Breast epithelium (tissue), 4 donors: ENCODE data around the gene ZNF639. TPM values are rescaled to one million over a fixed set of nuclear protein-coding genes. Genes with fewer than 3 reads are reported as not detected.

ENCODE experiments used
- DNase-seq, 2 donors: peaks; one replicate each; pipeline ENCODE4 v3.0.0-alpha.2; 2019; ENCODE audit warnings: low spot score in 2 of 2
- H3K27ac ChIP-seq, 2 donors: fragments of 200-600 bp; sonication (generic) in 1 of 2; one replicate each; pipeline ENCODE4 v1.5.1; 2016 to 2019; ENCODE audit warnings: mild to moderate bottlenecking in 1 of 2
- H3K27me3 ChIP-seq, 2 donors: fragments of 200-600 bp; sonication (generic) in 1 of 2; one replicate each; pipeline versions ENCODE4 v1.5.1 to v1.6.0; 2017 to 2019; ENCODE audit warnings: control low read depth in 1 of 2, mild to moderate bottlenecking in 1 of 2
- H3K36me3 ChIP-seq: fragments of 200-600 bp; one replicate; pipeline ENCODE4 v1.5.1; 2019
- H3K4me1 ChIP-seq, 2 donors: fragments of 200-600 bp; sonication (generic); one replicate each; pipeline ENCODE4 v1.5.1; 2016 to 2019; ENCODE audit warnings: control low read depth in 1 of 2
- H3K4me3 ChIP-seq, 3 donors: fragments of 200-600 bp; sonication (generic); 1 replicate in 2 of 3; 2 replicates in 1 of 3; pipeline ENCODE4 v1.5.1; 2016 to 2019; ENCODE audit warnings: mild to moderate bottlenecking in 3 of 3, moderate library complexity in 2 of 3
- H3K9me3 ChIP-seq, 2 donors: fragments of 200-600 bp; sonication (generic) in 1 of 2; one replicate each; pipeline ENCODE4 v1.5.1; 2016 to 2019; ENCODE audit warnings: control low read depth in 1 of 2
- POLR2A ChIP-seq: fragments of 450-650 bp; IDR thresholded peaks from one replicate; pipeline ENCODE4 v1.6.1; 2016; ENCODE audit warnings: antibody characterized with exemption, mild to moderate bottlenecking, moderate library complexity
- POLR2AphosphoS5 ChIP-seq, 3 donors: sonication (generic); formaldehyde crosslinking; IDR thresholded peaks; one replicate each; pipeline ENCODE4 v1.6.1; 2017; ENCODE audit warnings: antibody characterized with exemption in 3 of 3
- intact Hi-C: fragments of 100-400 bp; cut with DNase I; formaldehyde crosslinking; loops from one replicate; pipeline ENCODE4 v1.15.1; 2023; ENCODE audit warnings: low total_unique reads
- total RNA-seq, 3 donors: library from RNA; depleted of rRNA; stranded (reverse); fragments of >200 nt; gene quantifications; one replicate each; pipeline ENCODE4 v1.1.0, GENCODE V29; 2016
- TF ChIP-seq, protein P1 (sequence below), 3 donors: fragments of 450-650 bp; IDR thresholded peaks; one replicate each; pipeline ENCODE4 v1.5.1; 2016 to 2017; ENCODE audit warnings: antibody characterized with exemption in 3 of 3, mild to moderate bottlenecking in 3 of 3, moderate library complexity in 3 of 3

The ZNF639 gene
- total RNA-seq, 3 donors from 2014 or later = 41.4 to 44.9 (median 41.8) TPM

DNA sequence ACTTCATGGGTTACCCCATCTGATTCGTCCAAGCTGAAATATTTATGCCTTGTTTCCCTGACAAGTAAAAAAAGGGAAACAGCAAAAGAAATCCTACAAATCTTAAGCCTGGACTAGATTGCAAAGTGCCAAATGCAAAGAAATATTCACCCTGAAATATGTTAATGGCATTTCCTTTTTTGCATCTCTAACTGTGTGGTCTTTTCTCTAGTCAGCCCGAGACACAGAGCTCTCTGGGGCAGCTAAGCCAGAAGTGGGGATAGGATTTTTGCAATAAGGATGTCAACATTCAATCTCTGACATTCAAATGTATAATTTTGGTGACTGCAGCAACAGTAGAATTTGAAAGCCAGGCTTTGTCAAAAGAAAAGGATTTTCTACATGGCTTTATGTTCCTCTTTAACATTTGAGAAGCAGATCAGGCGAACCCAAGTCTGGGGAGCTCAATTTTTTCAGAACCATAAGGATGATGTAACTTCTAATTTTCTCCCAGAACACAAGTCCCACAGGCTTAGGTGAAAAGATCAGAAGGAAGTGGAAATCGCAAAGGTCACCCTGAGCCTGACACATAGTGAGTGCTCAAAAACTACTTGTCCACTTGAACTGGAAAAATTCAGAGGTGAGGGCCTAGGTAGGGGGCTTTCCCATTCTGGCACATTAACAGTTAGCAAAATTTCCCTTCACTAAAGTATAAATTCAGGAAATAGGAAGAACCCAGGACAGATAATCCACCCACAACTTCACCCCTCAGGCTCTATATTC lies 43.7 kb upstream of the ZNF639 start:
- no peak overlapping the region for H3K27ac ChIP-seq
- H3K4me1 ChIP-seq = no peaks in the 10 kb centered on the region
- H3K4me3 ChIP-seq = no peak overlapping the region
- TF ChIP-seq POLR2AphosphoS5 (IDR thresholded peaks at IDR 0.05) (no peak), POLR2A (no peak)
- TF ChIP-seq, protein P1, sequence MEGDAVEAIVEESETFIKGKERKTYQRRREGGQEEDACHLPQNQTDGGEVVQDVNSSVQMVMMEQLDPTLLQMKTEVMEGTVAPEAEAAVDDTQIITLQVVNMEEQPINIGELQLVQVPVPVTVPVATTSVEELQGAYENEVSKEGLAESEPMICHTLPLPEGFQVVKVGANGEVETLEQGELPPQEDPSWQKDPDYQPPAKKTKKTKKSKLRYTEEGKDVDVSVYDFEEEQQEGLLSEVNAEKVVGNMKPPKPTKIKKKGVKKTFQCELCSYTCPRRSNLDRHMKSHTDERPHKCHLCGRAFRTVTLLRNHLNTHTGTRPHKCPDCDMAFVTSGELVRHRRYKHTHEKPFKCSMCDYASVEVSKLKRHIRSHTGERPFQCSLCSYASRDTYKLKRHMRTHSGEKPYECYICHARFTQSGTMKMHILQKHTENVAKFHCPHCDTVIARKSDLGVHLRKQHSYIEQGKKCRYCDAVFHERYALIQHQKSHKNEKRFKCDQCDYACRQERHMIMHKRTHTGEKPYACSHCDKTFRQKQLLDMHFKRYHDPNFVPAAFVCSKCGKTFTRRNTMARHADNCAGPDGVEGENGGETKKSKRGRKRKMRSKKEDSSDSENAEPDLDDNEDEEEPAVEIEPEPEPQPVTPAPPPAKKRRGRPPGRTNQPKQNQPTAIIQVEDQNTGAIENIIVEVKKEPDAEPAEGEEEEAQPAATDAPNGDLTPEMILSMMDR (IDR thresholded peaks at IDR 0.05) = no peak
- intact Hi-C loops = loop anchor here (2.0 kb wide), 1 partner anchor 56 kb away; no protein-coding TSS in a partner anchor
- H3K9me3 ChIP-seq = no peaks in the 10 kb centered on the region
- H3K36me3 ChIP-seq = no peaks in the 10 kb centered on the region
- H3K27me3 ChIP-seq = no peaks in the 10 kb centered on the region
- DNase-seq = no peak

DNA sequence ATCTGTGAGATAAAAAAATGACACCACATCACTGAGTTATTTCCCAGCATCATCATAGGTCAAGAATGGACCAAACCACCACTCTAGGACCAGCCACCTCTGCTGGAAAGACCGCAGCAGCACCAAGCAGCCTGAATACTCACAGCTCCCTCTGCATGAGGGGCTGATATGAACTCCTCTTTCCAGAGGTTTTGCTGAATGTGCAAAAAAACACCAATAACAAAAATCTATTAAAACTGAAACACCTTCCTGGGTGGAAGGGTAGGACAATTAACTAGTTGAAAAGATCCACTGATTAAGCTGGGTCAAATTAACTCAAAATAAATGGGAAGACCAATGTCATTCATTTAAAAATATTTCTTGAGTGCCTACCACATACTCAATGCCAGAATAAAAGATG lies 43.0 kb upstream of the ZNF639 start:
- no peak for TF ChIP-seq POLR2AphosphoS5 (IDR thresholded peaks at IDR 0.05)
- TF ChIP-seq, protein P1 (IDR thresholded peaks at IDR 0.05) = no peak
- TF ChIP-seq POLR2A = no peak
- no peaks in the 10 kb centered on the region for H3K9me3 ChIP-seq
- no peak overlapping the region for H3K27ac ChIP-seq
- H3K27me3 ChIP-seq = no peaks in the 10 kb centered on the region
- DNase-seq = no peak
- intact Hi-C loops = loop anchor here (2.0 kb wide), 1 partner anchor 57 kb away; no protein-coding TSS in a partner anchor
- H3K4me3 ChIP-seq = no peak overlapping the region
- H3K4me1 ChIP-seq = no peaks in the 10 kb centered on the region
- H3K36me3 ChIP-seq = no peaks in the 10 kb centered on the region

DNA sequence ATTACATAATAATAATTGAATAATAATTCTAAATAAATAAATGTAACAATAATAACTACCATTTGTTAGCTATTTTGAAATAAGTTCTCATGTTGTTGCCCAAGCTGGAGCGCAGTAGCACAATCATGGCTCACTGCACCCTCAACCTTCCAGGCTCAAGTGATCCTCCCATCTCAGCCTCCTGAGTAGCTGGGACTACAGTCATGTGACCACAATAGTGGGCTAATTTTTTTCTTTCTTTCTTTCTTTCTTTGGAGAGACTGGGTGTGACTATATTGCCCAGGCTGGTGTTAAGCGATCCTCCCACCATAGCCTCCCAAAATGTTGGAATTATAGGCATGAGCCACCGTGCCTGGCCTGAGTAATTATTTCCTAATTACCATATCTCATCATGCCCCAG lies 41.0 kb upstream of the ZNF639 start:
- intact Hi-C loops = no loop called here
- H3K27me3 ChIP-seq = no peaks in the 10 kb centered on the region

DNA sequence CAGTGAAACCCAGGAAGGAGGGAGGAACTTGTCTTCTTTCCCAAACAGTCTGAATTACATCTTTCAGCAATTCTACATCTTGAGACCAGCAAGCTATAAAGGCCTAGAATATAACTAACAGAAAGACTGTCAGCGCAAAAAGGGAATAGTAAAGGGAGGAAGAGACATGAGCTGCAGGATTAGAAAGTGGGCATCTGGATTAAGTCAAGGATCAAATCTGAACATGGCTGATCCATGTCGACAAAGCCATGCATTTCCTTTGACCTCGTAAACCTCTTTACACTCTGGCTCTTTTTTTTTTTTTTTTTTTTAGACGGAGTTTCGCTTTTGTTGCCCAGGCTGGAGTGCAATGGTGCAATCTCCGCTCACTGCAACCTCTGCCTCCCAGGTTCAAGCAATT lies 36.5 kb upstream of the ZNF639 start:
- H3K4me3 ChIP-seq = no peak overlapping the region
- no peaks in the 10 kb centered on the region for H3K4me1 ChIP-seq
- DNase-seq = no peak
- TF ChIP-seq, protein P1 (IDR thresholded peaks at IDR 0.05) = no peak
- TF ChIP-seq POLR2AphosphoS5 (IDR thresholded peaks at IDR 0.05) (no peak), POLR2A (no peak)
- H3K27me3 ChIP-seq = no peaks in the 10 kb centered on the region
- intact Hi-C loops = no loop called here
- no peaks in the 10 kb centered on the region for H3K36me3 ChIP-seq
- no peak overlapping the region for H3K27ac ChIP-seq
- H3K9me3 ChIP-seq = no peaks in the 10 kb centered on the region

More for the DNA sequence above, 41.0 kb upstream of the ZNF639 start:
- Histone ChIP-seq H3K9me3 (no peaks in the 10 kb centered on the region), H3K27ac (no peak overlapping the region), H3K4me1 (no peaks in the 10 kb centered on the region), H3K4me3 (no peak overlapping the region), H3K36me3 (no peaks in the 10 kb centered on the region)
- no peak for DNase-seq
- TF ChIP-seq, protein P1 (IDR thresholded peaks at IDR 0.05) = no peak
- no peak for TF ChIP-seq POLR2AphosphoS5 (IDR thresholded peaks at IDR 0.05)
- TF ChIP-seq POLR2A = no peak

DNA sequence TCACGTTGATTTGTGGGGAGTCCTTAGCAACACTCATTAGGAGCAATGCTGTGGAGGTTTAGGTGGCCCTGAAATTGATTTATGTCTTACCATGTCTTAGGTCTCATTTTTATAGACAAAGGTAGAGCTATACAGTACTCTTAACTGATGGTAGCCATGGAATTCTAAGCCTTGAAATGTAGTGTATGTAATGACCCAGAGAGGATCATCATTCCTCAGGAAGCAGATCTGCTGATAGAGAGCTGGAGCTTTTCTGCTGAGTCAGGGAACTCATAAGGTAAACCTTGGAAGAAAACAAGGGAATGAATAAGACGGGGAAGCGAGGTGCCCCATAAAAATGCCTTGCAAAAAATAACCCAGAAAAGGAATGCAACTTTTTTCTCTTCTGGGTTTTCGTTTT lies 34.0 kb upstream of the ZNF639 start:
- no peak overlapping the region for H3K27ac ChIP-seq
- no peak overlapping the region for H3K4me3 ChIP-seq
- no peaks in the 10 kb centered on the region for H3K27me3 ChIP-seq
- no peaks in the 10 kb centered on the region for H3K36me3 ChIP-seq
- intact Hi-C loops = no loop called here
- DNase-seq = no peak
- H3K4me1 ChIP-seq = no peaks in the 10 kb centered on the region
- no peak for TF ChIP-seq POLR2A
- TF ChIP-seq POLR2AphosphoS5 (IDR thresholded peaks at IDR 0.05) = no peak
- TF ChIP-seq, protein P1 (IDR thresholded peaks at IDR 0.05) = no peak
- H3K9me3 ChIP-seq = no peaks in the 10 kb centered on the region
